ENCODE results near the gene GPR65. TPM values are rescaled to one million over a fixed set of nuclear protein-coding genes. Genes with fewer than 3 reads are reported as not detected.
A peak's percentile ranks its signal among the peaks of the same experiment; 100 is the strongest.

Gene GPR65
- total and polyA plus RNA-seq, 10 of the 15 experiments (the other 5 are each of a cell fraction or from before 2014, with no cell fraction given), result 4.4 to 14.7 (median 9.4) TPM

DNA sequence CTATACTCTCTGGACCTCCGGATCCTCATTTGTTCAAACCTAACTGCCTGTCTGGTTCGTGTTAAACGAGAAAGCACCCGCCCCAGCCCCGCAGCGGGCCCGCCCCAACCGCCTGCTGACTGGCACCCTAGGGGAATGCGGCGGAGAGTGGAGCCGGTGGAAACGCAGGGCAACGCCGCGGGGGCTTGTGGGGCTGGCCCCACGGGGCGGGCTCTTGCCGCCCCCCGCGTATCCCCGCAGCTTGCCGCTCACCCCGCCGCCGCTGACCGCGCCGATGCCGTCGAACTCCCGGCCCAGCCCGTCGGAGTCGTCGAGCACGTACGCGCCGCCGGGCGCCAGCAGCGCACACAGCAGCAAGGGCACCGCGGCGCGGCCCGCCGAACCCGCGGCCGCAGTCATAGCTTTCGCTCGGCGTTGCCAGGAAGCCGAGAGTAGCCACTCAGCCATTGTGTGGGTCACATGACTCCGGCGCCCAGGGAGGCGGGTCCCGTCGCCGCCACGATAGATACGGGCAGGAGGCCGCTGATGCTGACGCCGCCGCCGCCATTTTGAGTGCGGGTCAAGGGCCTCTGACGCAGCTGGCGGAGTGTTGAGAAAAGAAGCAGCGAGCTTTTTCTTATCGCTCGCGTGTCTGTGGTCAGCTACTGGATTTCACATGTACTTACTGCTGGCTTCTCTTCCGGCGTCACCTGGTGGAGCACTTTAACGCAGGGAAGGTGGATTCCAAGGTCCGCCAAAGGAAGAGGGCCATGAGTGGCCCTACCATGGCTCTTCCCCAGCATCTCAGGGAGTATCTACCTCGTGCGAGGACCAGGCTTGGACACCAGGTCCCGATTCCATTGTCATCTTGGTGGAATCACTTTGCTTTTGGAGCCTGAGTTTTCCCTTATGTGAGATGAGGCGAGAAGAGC, 12.0 kb upstream of the GPR65 start, which contains the start of gene GALC (continued):
- TF ChIP-seq, protein P1, sequence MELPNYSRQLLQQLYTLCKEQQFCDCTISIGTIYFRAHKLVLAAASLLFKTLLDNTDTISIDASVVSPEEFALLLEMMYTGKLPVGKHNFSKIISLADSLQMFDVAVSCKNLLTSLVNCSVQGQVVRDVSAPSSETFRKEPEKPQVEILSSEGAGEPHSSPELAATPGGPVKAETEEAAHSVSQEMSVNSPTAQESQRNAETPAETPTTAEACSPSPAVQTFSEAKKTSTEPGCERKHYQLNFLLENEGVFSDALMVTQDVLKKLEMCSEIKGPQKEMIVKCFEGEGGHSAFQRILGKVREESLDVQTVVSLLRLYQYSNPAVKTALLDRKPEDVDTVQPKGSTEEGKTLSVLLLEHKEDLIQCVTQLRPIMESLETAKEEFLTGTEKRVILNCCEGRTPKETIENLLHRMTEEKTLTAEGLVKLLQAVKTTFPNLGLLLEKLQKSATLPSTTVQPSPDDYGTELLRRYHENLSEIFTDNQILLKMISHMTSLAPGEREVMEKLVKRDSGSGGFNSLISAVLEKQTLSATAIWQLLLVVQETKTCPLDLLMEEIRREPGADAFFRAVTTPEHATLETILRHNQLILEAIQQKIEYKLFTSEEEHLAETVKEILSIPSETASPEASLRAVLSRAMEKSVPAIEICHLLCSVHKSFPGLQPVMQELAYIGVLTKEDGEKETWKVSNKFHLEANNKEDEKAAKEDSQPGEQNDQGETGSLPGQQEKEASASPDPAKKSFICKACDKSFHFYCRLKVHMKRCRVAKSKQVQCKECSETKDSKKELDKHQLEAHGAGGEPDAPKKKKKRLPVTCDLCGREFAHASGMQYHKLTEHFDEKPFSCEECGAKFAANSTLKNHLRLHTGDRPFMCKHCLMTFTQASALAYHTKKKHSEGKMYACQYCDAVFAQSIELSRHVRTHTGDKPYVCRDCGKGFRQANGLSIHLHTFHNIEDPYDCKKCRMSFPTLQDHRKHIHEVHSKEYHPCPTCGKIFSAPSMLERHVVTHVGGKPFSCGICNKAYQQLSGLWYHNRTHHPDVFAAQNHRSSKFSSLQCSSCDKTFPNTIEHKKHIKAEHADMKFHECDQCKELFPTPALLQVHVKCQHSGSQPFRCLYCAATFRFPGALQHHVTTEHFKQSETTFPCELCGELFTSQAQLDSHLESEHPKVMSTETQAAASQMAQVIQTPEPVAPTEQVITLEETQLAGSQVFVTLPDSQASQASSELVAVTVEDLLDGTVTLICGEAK (IDR thresholded peaks at IDR 0.05; ENCODE audit: borderline replicate concordance), result peak; percentile 45; the same call in 1 of the 2 replicates
- no peak for TF ChIP-seq SPI1 (IDR thresholded peaks at IDR 0.05; ENCODE audit: borderline replicate concordance, insufficient read depth, low read depth, low read length)
- TF ChIP-seq BRCA1 (IDR thresholded peaks at IDR 0.05; ENCODE audit: low read depth, low read length), result no peak
- TF ChIP-seq ZNF622 (IDR thresholded peaks at IDR 0.05), result no peak
- TF ChIP-seq STAT1 (conservative IDR thresholded peaks at IDR 0.05), result peak; percentile 85
- TF ChIP-seq, protein P2, sequence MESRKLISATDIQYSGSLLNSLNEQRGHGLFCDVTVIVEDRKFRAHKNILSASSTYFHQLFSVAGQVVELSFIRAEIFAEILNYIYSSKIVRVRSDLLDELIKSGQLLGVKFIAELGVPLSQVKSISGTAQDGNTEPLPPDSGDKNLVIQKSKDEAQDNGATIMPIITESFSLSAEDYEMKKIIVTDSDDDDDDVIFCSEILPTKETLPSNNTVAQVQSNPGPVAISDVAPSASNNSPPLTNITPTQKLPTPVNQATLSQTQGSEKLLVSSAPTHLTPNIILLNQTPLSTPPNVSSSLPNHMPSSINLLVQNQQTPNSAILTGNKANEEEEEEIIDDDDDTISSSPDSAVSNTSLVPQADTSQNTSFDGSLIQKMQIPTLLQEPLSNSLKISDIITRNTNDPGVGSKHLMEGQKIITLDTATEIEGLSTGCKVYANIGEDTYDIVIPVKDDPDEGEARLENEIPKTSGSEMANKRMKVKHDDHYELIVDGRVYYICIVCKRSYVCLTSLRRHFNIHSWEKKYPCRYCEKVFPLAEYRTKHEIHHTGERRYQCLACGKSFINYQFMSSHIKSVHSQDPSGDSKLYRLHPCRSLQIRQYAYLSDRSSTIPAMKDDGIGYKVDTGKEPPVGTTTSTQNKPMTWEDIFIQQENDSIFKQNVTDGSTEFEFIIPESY (IDR thresholded peaks at IDR 0.05), result no peak
- peak; percentile 92 for TF ChIP-seq RUNX3 (IDR thresholded peaks at IDR 0.05; ENCODE audit: low read length)
- no peak for TF ChIP-seq TCF7 (IDR thresholded peaks at IDR 0.05; ENCODE audit: borderline replicate concordance)
- peak; percentile 94 for TF ChIP-seq CBFB (IDR thresholded peaks at IDR 0.05; ENCODE audit: low read depth)
- TF ChIP-seq HDAC6 (IDR thresholded peaks at IDR 0.05; ENCODE audit: unreplicated experiment), result peak; percentile 58
- TF ChIP-seq EP300 (IDR thresholded peaks at IDR 0.05; ENCODE audit: borderline replicate concordance in 1 of 2, control insufficient read depth in 1 of 2, low read depth in 2 of 2, low read length in 2 of 2), result peak; percentile 73 to 81; a peak in 3 of 4 replicates
- TF ChIP-seq SUZ12 (IDR thresholded peaks at IDR 0.05; ENCODE audit: unreplicated experiment), result no peak
- TF ChIP-seq, protein P3, sequence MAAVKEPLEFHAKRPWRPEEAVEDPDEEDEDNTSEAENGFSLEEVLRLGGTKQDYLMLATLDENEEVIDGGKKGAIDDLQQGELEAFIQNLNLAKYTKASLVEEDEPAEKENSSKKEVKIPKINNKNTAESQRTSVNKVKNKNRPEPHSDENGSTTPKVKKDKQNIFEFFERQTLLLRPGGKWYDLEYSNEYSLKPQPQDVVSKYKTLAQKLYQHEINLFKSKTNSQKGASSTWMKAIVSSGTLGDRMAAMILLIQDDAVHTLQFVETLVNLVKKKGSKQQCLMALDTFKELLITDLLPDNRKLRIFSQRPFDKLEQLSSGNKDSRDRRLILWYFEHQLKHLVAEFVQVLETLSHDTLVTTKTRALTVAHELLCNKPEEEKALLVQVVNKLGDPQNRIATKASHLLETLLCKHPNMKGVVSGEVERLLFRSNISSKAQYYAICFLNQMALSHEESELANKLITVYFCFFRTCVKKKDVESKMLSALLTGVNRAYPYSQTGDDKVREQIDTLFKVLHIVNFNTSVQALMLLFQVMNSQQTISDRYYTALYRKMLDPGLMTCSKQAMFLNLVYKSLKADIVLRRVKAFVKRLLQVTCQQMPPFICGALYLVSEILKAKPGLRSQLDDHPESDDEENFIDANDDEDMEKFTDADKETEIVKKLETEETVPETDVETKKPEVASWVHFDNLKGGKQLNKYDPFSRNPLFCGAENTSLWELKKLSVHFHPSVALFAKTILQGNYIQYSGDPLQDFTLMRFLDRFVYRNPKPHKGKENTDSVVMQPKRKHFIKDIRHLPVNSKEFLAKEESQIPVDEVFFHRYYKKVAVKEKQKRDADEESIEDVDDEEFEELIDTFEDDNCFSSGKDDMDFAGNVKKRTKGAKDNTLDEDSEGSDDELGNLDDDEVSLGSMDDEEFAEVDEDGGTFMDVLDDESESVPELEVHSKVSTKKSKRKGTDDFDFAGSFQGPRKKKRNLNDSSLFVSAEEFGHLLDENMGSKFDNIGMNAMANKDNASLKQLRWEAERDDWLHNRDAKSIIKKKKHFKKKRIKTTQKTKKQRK (IDR thresholded peaks at IDR 0.05; ENCODE audit: low read depth, low read length), result no peak
- peak; percentile 5; the same call in 1 of the 2 replicates for TF ChIP-seq ZSCAN29 (IDR thresholded peaks at IDR 0.05)
- peak; percentile 92 for TF ChIP-seq POLR2AphosphoS5 (IDR thresholded peaks at IDR 0.05; ENCODE audit: low read length)
- no peak for TF ChIP-seq RBBP5 (conservative IDR thresholded peaks at IDR 0.05)
- peak; percentile 89 to 91 for TF ChIP-seq BHLHE40 (IDR thresholded peaks at IDR 0.05; ENCODE audit: borderline replicate concordance in 1 of 2, low read depth in 2 of 2, low read length in 1 of 2)
- TF ChIP-seq, protein P4, sequence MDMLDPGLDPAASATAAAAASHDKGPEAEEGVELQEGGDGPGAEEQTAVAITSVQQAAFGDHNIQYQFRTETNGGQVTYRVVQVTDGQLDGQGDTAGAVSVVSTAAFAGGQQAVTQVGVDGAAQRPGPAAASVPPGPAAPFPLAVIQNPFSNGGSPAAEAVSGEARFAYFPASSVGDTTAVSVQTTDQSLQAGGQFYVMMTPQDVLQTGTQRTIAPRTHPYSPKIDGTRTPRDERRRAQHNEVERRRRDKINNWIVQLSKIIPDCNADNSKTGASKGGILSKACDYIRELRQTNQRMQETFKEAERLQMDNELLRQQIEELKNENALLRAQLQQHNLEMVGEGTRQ (IDR thresholded peaks at IDR 0.05; ENCODE audit: borderline replicate concordance, low read depth, low read length), result peak; percentile 76

Data from GM12878 (cell line).